SHP77 (cell line): Measurements from ENCODE around the gene HSD3B2.
"Not testable (repeated sequence)": the region's sequence is repeated elsewhere in the genome, so short reads cannot be mapped to it uniquely, and the experiment has no call there.

Experiments used
- DNase-seq, 2 experiments: peaks; one replicate each; lab custom pipeline; 2025; lab: John Stamatoyannopoulos, UW

Gene HSD3B2

GRCh38 chr1:119414950-119415349 lies at the start of gene HSD3B2:
HSD3B2 (plus strand) TSS chr1:119415150; CDS start chr1:119415420, 270 bp downstream.
- DNase-seq = no peak

GRCh38 chr1:119366424-119366823 lies 48.5 kb upstream of the HSD3B2 start:
- no peak for DNase-seq

GRCh38 chr1:119367432-119368124 lies 47.4 kb upstream of the HSD3B2 start:
- peak; percentile 9 to 29 for DNase-seq

GRCh38 chr1:119368554-119368953 lies 46.4 kb upstream of the HSD3B2 start, which contains the start of gene HAO2:
HAO2 (plus strand) TSS chr1:119368785; CDS start chr1:119381086, 12,301 bp downstream.
- DNase-seq = no peak

GRCh38 chr1:119370748-119371147 lies 44.2 kb upstream of the HSD3B2 start:
- no peak for DNase-seq

- no peak for DNase-seq
Observed at GRCh38 chr1:119371815-119372214, 43.1 kb upstream of the HSD3B2 start.

- peak; percentile 13 to 63 for DNase-seq
Observed at GRCh38 chr1:119372503-119373086, 42.4 kb upstream of the HSD3B2 start.

- DNase-seq = no peak
Observed at GRCh38 chr1:119373465-119373864, 41.5 kb upstream of the HSD3B2 start.

- DNase-seq = no peak
Observed at GRCh38 chr1:119374208-119374874, 40.6 kb upstream of the HSD3B2 start.

- no peak for DNase-seq
Observed at GRCh38 chr1:119375366-119375765, 39.6 kb upstream of the HSD3B2 start.

GRCh38 chr1:119376594-119376993 lies 38.4 kb upstream of the HSD3B2 start:
- DNase-seq = no peak

- not testable (repeated sequence) for DNase-seq
Observed at GRCh38 chr1:119377594-119377993, 37.4 kb upstream of the HSD3B2 start.

GRCh38 chr1:119379117-119379516 lies 35.8 kb upstream of the HSD3B2 start:
- no peak for DNase-seq

GRCh38 chr1:119380304-119380703 lies 34.6 kb upstream of the HSD3B2 start:
- DNase-seq = no peak

GRCh38 chr1:119380983-119381662 lies 33.8 kb upstream of the HSD3B2 start:
- DNase-seq = no peak

GRCh38 chr1:119384591-119384990 lies 30.4 kb upstream of the HSD3B2 start:
- DNase-seq = peak; percentile 54 to 56

- DNase-seq = no peak
Observed at GRCh38 chr1:119385650-119386049, 29.3 kb upstream of the HSD3B2 start.

- DNase-seq = no peak
Observed at GRCh38 chr1:119387858-119388257, 27.1 kb upstream of the HSD3B2 start.

- DNase-seq = no peak
Observed at GRCh38 chr1:119388450-119388849, 26.5 kb upstream of the HSD3B2 start.

GRCh38 chr1:119390526-119390925 lies 24.4 kb upstream of the HSD3B2 start:
- DNase-seq = no peak

- no peak for DNase-seq
Observed at GRCh38 chr1:119391749-119392148, 23.2 kb upstream of the HSD3B2 start.

GRCh38 chr1:119394085-119394484 lies 20.9 kb upstream of the HSD3B2 start:
- DNase-seq = no peak

GRCh38 chr1:119396982-119397381 lies 18.0 kb upstream of the HSD3B2 start:
- DNase-seq = no peak
